IPS DF 4.7 (cell line): ENCODE results near the gene HS3ST5.
"Not testable (repeated sequence)": the region's sequence is repeated elsewhere in the genome, so short reads cannot be mapped to it uniquely, and the experiment has no call there.

ENCODE experiments used
- DNase-seq: peaks from one replicate; pipeline ENCODE4 v3.0.0-alpha.2; 2013; ENCODE audit warnings: low spot score; ENCODE audit errors: extremely low read depth

Gene HS3ST5

GRCh38 chr6:114100215-114100994, 242.4 kb downstream of the HS3ST5 start:
- DNase-seq: no peak

- no peak for DNase-seq
These were observed 246.2 kb downstream of the HS3ST5 start for GRCh38 chr6:114096561-114097172.

- no peak for DNase-seq
These were observed 249.9 kb downstream of the HS3ST5 start for GRCh38 chr6:114092943-114093342.

GRCh38 chr6:114090626-114091025, 252.2 kb downstream of the HS3ST5 start:
- no peak for DNase-seq

- no peak for DNase-seq
These were observed 255.3 kb downstream of the HS3ST5 start for GRCh38 chr6:114087496-114087895.

- DNase-seq: no peak
These were observed 257.6 kb downstream of the HS3ST5 start for GRCh38 chr6:114085211-114085610.

- DNase-seq: no peak
These were observed 258.4 kb downstream of the HS3ST5 start for GRCh38 chr6:114084327-114084890.

GRCh38 chr6:114083251-114083650, 259.6 kb downstream of the HS3ST5 start:
- no peak for DNase-seq

- no peak for DNase-seq
These were observed 261.1 kb downstream of the HS3ST5 start for GRCh38 chr6:114081730-114082129.

- no peak for DNase-seq
These were observed 261.8 kb downstream of the HS3ST5 start for GRCh38 chr6:114080891-114081510.

- not testable (repeated sequence) for DNase-seq
These were observed 262.4 kb downstream of the HS3ST5 start for GRCh38 chr6:114080410-114080809.

GRCh38 chr6:114075777-114076176, 267.0 kb downstream of the HS3ST5 start:
- DNase-seq: no peak

- DNase-seq: no peak
These were observed 267.5 kb downstream of the HS3ST5 start for GRCh38 chr6:114075300-114075699.

- no peak for DNase-seq
These were observed 274.1 kb downstream of the HS3ST5 start for GRCh38 chr6:114068771-114069170.

- no peak for DNase-seq
These were observed 274.7 kb downstream of the HS3ST5 start for GRCh38 chr6:114068116-114068515.

GRCh38 chr6:114064862-114065261, 278.0 kb downstream of the HS3ST5 start:
- DNase-seq: no peak

GRCh38 chr6:114063956-114064355, 278.9 kb downstream of the HS3ST5 start:
- DNase-seq: no peak

- DNase-seq: no peak
These were observed 280.6 kb downstream of the HS3ST5 start for GRCh38 chr6:114062199-114062598.

GRCh38 chr6:114061741-114062140, 281.1 kb downstream of the HS3ST5 start:
- DNase-seq: no peak

GRCh38 chr6:114061116-114061515, 281.7 kb downstream of the HS3ST5 start:
- DNase-seq: no peak

- DNase-seq: no peak
These were observed 284.4 kb downstream of the HS3ST5 start for GRCh38 chr6:114058435-114058834.

GRCh38 chr6:114055763-114056162, 287.1 kb downstream of the HS3ST5 start:
- DNase-seq: no peak
